Neuronal stem cell (in vitro differentiated cells): ENCODE data around the gene OR1B1. TPM values are rescaled to one million over a fixed set of nuclear protein-coding genes. Genes with fewer than 3 reads are reported as not detected.

Experiments used
- DNase-seq: peaks from one replicate; pipeline ENCODE4 v3.0.0-alpha.2; 2013; ENCODE audit warnings: low spot score
- H2AFZ ChIP-seq: one replicate; pipeline ENCODE4 v1.6.1; 2013; ENCODE audit warnings: mild to moderate bottlenecking, low read length, inconsistent platforms
- H2AK5ac ChIP-seq: 2 replicates; pipeline ENCODE4 v1.6.1; 2013; ENCODE audit warnings: low read depth, mild to moderate bottlenecking, inconsistent platforms, low read length, moderate library complexity, mixed read lengths
- H2BK120ac ChIP-seq: 2 replicates; pipeline ENCODE4 v1.6.1; 2013; ENCODE audit warnings: low read depth, mild to moderate bottlenecking, inconsistent platforms, low read length, moderate library complexity, mixed read lengths
- H2BK12ac ChIP-seq: one replicate; pipeline ENCODE4 v1.6.1; 2013; ENCODE audit warnings: low read length, inconsistent platforms
- H2BK15ac ChIP-seq: 2 replicates; pipeline ENCODE4 v1.6.1; 2013; ENCODE audit warnings: mild to moderate bottlenecking, low read length, inconsistent platforms, mixed read lengths
- H2BK5ac ChIP-seq: one replicate; pipeline ENCODE4 v1.6.1; 2013; ENCODE audit warnings: inconsistent platforms, mild to moderate bottlenecking, low read length, moderate library complexity
- H3K14ac ChIP-seq: one replicate; pipeline ENCODE4 v1.6.1; 2013; ENCODE audit warnings: low read length, inconsistent platforms
- H3K18ac ChIP-seq: 2 replicates; pipeline ENCODE4 v1.6.1; 2013; ENCODE audit warnings: low read length, inconsistent platforms
- H3K23ac ChIP-seq: 2 replicates; pipeline ENCODE4 v1.6.1; 2013; ENCODE audit warnings: low read depth, mild to moderate bottlenecking, mixed read lengths, low read length, inconsistent platforms; ENCODE audit not compliant: poor library complexity
- H3K27ac ChIP-seq: replicated peaks from 3 replicates; pipeline ENCODE4 v1.5.1; 2013; ENCODE audit warnings: low read length, inconsistent platforms
- H3K27me3 ChIP-seq, 3 experiments: 2 replicates each; pipeline ENCODE4 v1.6.1; 2013; ENCODE audit warnings: low read length in 3 of 3, mild to moderate bottlenecking in 2 of 3, inconsistent platforms in 1 of 3, low read depth in 1 of 3, mixed read lengths in 1 of 3, moderate library complexity in 1 of 3; ENCODE audit not compliant: control insufficient read depth in 3 of 3, insufficient read depth in 3 of 3
- H3K36me3 ChIP-seq, 2 donors: replicated peaks in 1 of 2; 2 replicates each; pipeline ENCODE4 v1.6.1; 2013; ENCODE audit warnings: low read length in 2 of 2; ENCODE audit not compliant: control insufficient read depth in 2 of 2, insufficient read depth in 2 of 2
- H3K4ac ChIP-seq: 2 replicates; pipeline ENCODE4 v1.6.1; 2013; ENCODE audit warnings: inconsistent platforms, mild to moderate bottlenecking, low read length, moderate library complexity
- H3K4me1 ChIP-seq, 2 donors: 1 replicate in 1 of 2; 2 replicates in 1 of 2; pipeline ENCODE4 v1.6.1; 2013; ENCODE audit warnings: low read length in 2 of 2, low read depth in 1 of 2; ENCODE audit not compliant: control insufficient read depth in 2 of 2, insufficient read depth in 1 of 2
- H3K4me2 ChIP-seq: one replicate; pipeline ENCODE4 v1.6.1; 2013; ENCODE audit warnings: mild to moderate bottlenecking, low read length, inconsistent platforms; ENCODE audit not compliant: insufficient read depth, poor library complexity, severe bottlenecking
- H3K4me3 ChIP-seq, 2 donors: 2 replicates each; pipeline ENCODE4 v1.5.1; 2013; ENCODE audit warnings: low read length in 2 of 2, mild to moderate bottlenecking in 2 of 2, inconsistent platforms in 1 of 2, moderate library complexity in 1 of 2
- H3K79me1 ChIP-seq: one replicate; pipeline ENCODE4 v1.6.1; 2013; ENCODE audit warnings: low read depth, mild to moderate bottlenecking, inconsistent platforms, low read length, moderate library complexity
- H3K9ac ChIP-seq: one replicate; pipeline ENCODE4 v1.6.1; 2013; ENCODE audit warnings: mild to moderate bottlenecking, low read depth, low read length, inconsistent platforms; ENCODE audit not compliant: poor library complexity
- H3K9me3 ChIP-seq, 2 donors: replicated peaks in 1 of 2; 2 replicates each; pipeline versions ENCODE3 to v1.6.1; 2013; ENCODE audit warnings: low read length in 2 of 2, mild to moderate bottlenecking in 2 of 2, inconsistent platforms in 1 of 2, low read depth in 1 of 2, mixed read lengths in 1 of 2, moderate library complexity in 1 of 2; ENCODE audit not compliant: control insufficient read depth in 2 of 2, insufficient read depth in 1 of 2
- H4K8ac ChIP-seq: one replicate; pipeline ENCODE4 v1.6.1; 2013; ENCODE audit warnings: low read depth, mild to moderate bottlenecking, inconsistent platforms, low read length, moderate library complexity
- H4K91ac ChIP-seq: one replicate; pipeline ENCODE4 v1.6.1; 2013; ENCODE audit warnings: low read length, low read depth, mild to moderate bottlenecking, inconsistent platforms; ENCODE audit not compliant: poor library complexity
- WGBS, 2 donors: extraction: QIAGEN DNeasy Blood & Tissue Kit; methylation state at CpG; one replicate each; pipeline ENCODE4 v1.1.7; 2013; ENCODE audit warnings: missing lambda C conversion rate in 2 of 2, mixed read lengths in 1 of 2; ENCODE audit not compliant: insufficient read length in 2 of 2, insufficient replicate concordance in 1 of 2; ENCODE audit errors: extremely low coverage in 2 of 2; 5-methylcytosine and 5-hydroxymethylcytosine counted together
- polyA plus RNA-seq, 2 experiments: library from polyadenylated mRNA; stranded (reverse); fragments of 200-250 nt; gene quantifications; one replicate each; pipeline ENCODE4 v1.2.3, GENCODE V29; 2013

OR1B1 gene
- not detected for polyA plus RNA-seq (2013, experiment 1 of 2)
- polyA plus RNA-seq (2013, experiment 2 of 2), result not detected

DNA sequence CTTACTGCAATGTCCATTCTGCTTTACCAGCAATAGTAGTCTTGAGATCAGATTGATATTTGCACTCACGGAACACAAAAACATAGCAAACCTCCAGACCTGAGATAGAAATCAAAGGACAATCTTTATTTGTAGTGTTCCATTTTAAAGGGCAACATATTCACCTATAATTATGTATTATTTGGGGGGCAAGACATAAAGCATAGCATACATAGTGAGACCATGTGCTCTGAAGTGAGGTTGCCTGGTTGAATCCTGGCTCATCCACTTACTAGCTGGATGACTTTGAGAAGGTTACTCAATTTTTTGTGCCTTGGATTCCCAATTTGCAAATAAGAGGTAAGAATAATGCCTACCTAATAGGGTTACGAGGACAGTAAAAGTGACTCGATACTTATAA is at the start of gene OR1B1:
Gene OR1B1 (minus strand): TSS at position 101 of the 400 bp plus-strand sequence.
- H3K4ac ChIP-seq, result no peak within 1 kb of the TSS

DNA sequence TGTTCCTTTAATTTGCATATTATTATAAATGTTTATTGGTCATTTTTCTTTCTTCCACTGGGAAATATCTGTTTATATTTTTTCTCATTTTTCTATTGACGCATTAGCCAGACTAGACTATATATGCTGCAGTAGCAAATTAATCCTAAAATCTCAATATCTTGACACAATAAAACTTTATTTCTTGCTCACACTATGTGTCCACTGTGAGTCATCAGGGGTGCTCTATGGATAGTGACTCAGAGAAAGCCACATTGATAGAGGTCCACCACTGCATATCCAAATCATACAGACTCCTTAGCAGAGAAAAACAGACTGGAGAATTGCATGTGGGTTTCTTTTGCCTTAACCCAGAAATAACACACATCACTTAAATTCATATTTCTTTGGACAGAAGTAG is 38.3 kb upstream of the OR1B1 start:
- no peak overlapping the region for H3K14ac ChIP-seq
- no peak overlapping the region for H2BK12ac ChIP-seq
- no peak overlapping the region for H3K18ac ChIP-seq
- H2AFZ ChIP-seq, result no peak overlapping the region
- no peak overlapping the region for H2BK120ac ChIP-seq
- no peaks in the 10 kb centered on the region for H3K27me3 ChIP-seq
- H3K4me3 ChIP-seq, result no peak overlapping the region
- H3K79me1 ChIP-seq, result no peaks in the 10 kb centered on the region
- no peak overlapping the region for H2BK5ac ChIP-seq
- no peak for DNase-seq
- H3K36me3 ChIP-seq, result no peaks in the 10 kb centered on the region
- H3K4ac ChIP-seq, result no peak overlapping the region
- H3K23ac ChIP-seq, result no peak overlapping the region
- no CpG with 5 or more reads among the region's 1 CpG for WGBS, 2 donors
- H3K9me3 ChIP-seq, result peaks cover 0 to 2% of the 10 kb centered on the region in 2 donors
- H3K27ac ChIP-seq, result no peak overlapping the region
- no peak overlapping the region for H4K8ac ChIP-seq
- no peak overlapping the region for H3K9ac ChIP-seq
- H4K91ac ChIP-seq, result no peak overlapping the region
- H3K4me1 ChIP-seq, result no peaks in the 10 kb centered on the region
- H3K4me2 ChIP-seq, result no peak overlapping the region
- no peak overlapping the region for H2AK5ac ChIP-seq
- H2BK15ac ChIP-seq, result no peak overlapping the region

More for the DNA sequence above, at the start of gene OR1B1:
- no peak within 1 kb of the TSS for H2AFZ ChIP-seq
- H3K23ac ChIP-seq, result no peak within 1 kb of the TSS
- no peak within 1 kb of the TSS for H2BK120ac ChIP-seq
- no peak within 1 kb of the TSS for H3K4me3 ChIP-seq
- no peak within 1 kb of the TSS for H2AK5ac ChIP-seq
- no CpG with 5 or more reads among the region's 3 CpGs for WGBS, 2 donors
- no peak within 1 kb of the TSS for H3K9ac ChIP-seq
- no peak within 1 kb of the TSS for H2BK15ac ChIP-seq
- no peak within 1 kb of the TSS for H3K14ac ChIP-seq
- peaks cover 0 to 17% (median 0%) of the 10 kb centered on the region in 3 experiments for H3K27me3 ChIP-seq
- H2BK12ac ChIP-seq, result no peak within 1 kb of the TSS
- H3K9me3 ChIP-seq, result peaks cover 0 to 15% of the 10 kb centered on the region in 2 donors
- no peaks in the 10 kb centered on the region for H3K79me1 ChIP-seq
- no peak within 1 kb of the TSS for H3K4me2 ChIP-seq
- H4K8ac ChIP-seq, result no peak within 1 kb of the TSS
- H3K4me1 ChIP-seq, result no peaks in the 10 kb centered on the region
- no peak for DNase-seq
- H3K27ac ChIP-seq, result no peak within 1 kb of the TSS
- no peaks in the 10 kb centered on the region for H3K36me3 ChIP-seq
- H4K91ac ChIP-seq, result no peak within 1 kb of the TSS
- no peak within 1 kb of the TSS for H2BK5ac ChIP-seq
- no peak within 1 kb of the TSS for H3K18ac ChIP-seq

DNA sequence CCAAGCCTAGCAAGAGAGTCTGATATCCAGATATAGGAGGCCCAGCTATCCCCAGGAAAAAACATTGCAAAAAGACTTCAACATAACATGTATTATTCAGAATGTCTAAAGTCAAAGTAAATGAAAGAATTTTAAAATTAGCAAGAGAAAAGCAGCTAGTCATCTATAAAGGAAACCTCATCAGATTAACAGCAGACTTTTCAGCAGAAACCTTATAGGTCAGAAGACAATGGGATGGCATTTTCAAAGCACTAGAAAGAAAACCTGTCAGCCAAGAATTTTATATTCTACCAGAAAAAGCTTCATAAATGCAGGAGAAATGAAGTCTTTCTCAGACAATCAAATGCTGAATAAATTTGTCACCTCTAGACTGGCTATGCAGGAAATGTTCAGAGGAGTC is 27.4 kb upstream of the OR1B1 start:
- H3K27me3 ChIP-seq, result no peaks in the 10 kb centered on the region
- no peak overlapping the region for H3K27ac ChIP-seq
- no peak overlapping the region for H2BK5ac ChIP-seq
- H4K91ac ChIP-seq, result no peak overlapping the region
- no peak overlapping the region for H3K9ac ChIP-seq
- H2BK15ac ChIP-seq, result no peak overlapping the region
- no peak overlapping the region for H4K8ac ChIP-seq
- H2AFZ ChIP-seq, result no peak overlapping the region
- no peak overlapping the region for H3K23ac ChIP-seq
- no peak overlapping the region for H3K4ac ChIP-seq
- no peak overlapping the region for H3K4me3 ChIP-seq
- H2BK120ac ChIP-seq, result no peak overlapping the region
- peaks cover 0 to 14% of the 10 kb centered on the region in 2 donors for H3K9me3 ChIP-seq
- no peak for DNase-seq
- no peak overlapping the region for H2AK5ac ChIP-seq
- H3K18ac ChIP-seq, result no peak overlapping the region
- no peaks in the 10 kb centered on the region for H3K36me3 ChIP-seq
- no peak overlapping the region for H2BK12ac ChIP-seq
- no peaks in the 10 kb centered on the region for H3K79me1 ChIP-seq
- no peak overlapping the region for H3K14ac ChIP-seq
- no peaks in the 10 kb centered on the region for H3K4me1 ChIP-seq
- H3K4me2 ChIP-seq, result no peak overlapping the region

GRCh38 chr9:122672481-122672880 is 15.1 kb upstream of the OR1B1 start:
- no peak overlapping the region for H2AK5ac ChIP-seq
- no peak overlapping the region for H2BK5ac ChIP-seq
- no peak overlapping the region for H3K4me3 ChIP-seq
- no peak overlapping the region for H3K23ac ChIP-seq
- H3K9me3 ChIP-seq, result peaks cover 4 to 16% of the 10 kb centered on the region in 2 donors
- no peak overlapping the region for H2BK120ac ChIP-seq
- no peak overlapping the region for H3K14ac ChIP-seq
- WGBS, 2 donors, result no CpG with 5 or more reads among the region's 2 CpGs
- no peaks in the 10 kb centered on the region for H3K36me3 ChIP-seq
- no peak overlapping the region for H2AFZ ChIP-seq
- H3K79me1 ChIP-seq, result no peaks in the 10 kb centered on the region
- H3K9ac ChIP-seq, result no peak overlapping the region
- H4K91ac ChIP-seq, result no peak overlapping the region
- H3K27me3 ChIP-seq, result peaks cover 0 to 3% (median 0%) of the 10 kb centered on the region in 3 experiments
- H3K27ac ChIP-seq, result no peak overlapping the region
- H4K8ac ChIP-seq, result no peak overlapping the region
- H3K4me1 ChIP-seq, result no peaks in the 10 kb centered on the region
- H2BK15ac ChIP-seq, result no peak overlapping the region
- no peak overlapping the region for H2BK12ac ChIP-seq
- no peak overlapping the region for H3K4me2 ChIP-seq
- no peak overlapping the region for H3K18ac ChIP-seq
- H3K4ac ChIP-seq, result no peak overlapping the region
- no peak for DNase-seq
